ENCODE measurements around the gene ACTBL2. TPM values are rescaled to one million over a fixed set of nuclear protein-coding genes. Genes with fewer than 3 reads are reported as not detected.

Gene ACTBL2
- total RNA-seq, 1 donor from 2014 or later = not detected

DNA sequence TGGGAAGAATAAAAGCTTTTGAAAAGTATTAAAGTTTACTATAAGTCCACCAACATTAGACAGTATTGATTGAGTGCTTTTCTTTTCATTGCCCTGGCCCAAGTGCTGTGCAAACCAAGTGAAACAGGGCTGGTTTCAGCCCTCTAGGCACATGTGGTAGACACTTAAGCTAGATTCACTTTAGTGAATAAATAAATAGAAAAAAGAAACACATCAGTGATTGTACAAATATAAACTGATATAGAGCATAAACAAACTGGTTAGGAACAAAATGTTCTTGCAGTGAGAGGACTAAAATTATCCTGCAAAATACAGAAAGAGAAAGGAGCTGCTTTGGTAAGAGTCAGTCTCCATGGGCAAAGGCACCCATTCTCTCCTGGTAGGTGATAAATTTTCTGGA is 29.7 kb downstream of the ACTBL2 start:
- Histone ChIP-seq H3K4me1 (peaks cover 16% of the 10 kb centered on the region), H3K27me3 (no peaks in the 10 kb centered on the region), H3K36me3 (no peaks in the 10 kb centered on the region), H3K4me3 (no peak overlapping the region), H3K27ac (peak overlapping the region; percentile 27), H3K9me3 (no peaks in the 10 kb centered on the region)
- TF ChIP-seq POLR2AphosphoS5 (IDR thresholded peaks at IDR 0.05; ENCODE audit: insufficient read depth in 1 of 2, low read depth in 1 of 2) (no peak), POLR2A (IDR thresholded peaks at IDR 0.05) (no peak)
- TF ChIP-seq, protein P1, sequence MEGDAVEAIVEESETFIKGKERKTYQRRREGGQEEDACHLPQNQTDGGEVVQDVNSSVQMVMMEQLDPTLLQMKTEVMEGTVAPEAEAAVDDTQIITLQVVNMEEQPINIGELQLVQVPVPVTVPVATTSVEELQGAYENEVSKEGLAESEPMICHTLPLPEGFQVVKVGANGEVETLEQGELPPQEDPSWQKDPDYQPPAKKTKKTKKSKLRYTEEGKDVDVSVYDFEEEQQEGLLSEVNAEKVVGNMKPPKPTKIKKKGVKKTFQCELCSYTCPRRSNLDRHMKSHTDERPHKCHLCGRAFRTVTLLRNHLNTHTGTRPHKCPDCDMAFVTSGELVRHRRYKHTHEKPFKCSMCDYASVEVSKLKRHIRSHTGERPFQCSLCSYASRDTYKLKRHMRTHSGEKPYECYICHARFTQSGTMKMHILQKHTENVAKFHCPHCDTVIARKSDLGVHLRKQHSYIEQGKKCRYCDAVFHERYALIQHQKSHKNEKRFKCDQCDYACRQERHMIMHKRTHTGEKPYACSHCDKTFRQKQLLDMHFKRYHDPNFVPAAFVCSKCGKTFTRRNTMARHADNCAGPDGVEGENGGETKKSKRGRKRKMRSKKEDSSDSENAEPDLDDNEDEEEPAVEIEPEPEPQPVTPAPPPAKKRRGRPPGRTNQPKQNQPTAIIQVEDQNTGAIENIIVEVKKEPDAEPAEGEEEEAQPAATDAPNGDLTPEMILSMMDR (IDR thresholded peaks at IDR 0.05) = no peak
- intact Hi-C loops (cut with DNase I) = no loop called here
- DNase-seq (ENCODE audit: extremely low spot score in 2 of 2) = no peak

DNA sequence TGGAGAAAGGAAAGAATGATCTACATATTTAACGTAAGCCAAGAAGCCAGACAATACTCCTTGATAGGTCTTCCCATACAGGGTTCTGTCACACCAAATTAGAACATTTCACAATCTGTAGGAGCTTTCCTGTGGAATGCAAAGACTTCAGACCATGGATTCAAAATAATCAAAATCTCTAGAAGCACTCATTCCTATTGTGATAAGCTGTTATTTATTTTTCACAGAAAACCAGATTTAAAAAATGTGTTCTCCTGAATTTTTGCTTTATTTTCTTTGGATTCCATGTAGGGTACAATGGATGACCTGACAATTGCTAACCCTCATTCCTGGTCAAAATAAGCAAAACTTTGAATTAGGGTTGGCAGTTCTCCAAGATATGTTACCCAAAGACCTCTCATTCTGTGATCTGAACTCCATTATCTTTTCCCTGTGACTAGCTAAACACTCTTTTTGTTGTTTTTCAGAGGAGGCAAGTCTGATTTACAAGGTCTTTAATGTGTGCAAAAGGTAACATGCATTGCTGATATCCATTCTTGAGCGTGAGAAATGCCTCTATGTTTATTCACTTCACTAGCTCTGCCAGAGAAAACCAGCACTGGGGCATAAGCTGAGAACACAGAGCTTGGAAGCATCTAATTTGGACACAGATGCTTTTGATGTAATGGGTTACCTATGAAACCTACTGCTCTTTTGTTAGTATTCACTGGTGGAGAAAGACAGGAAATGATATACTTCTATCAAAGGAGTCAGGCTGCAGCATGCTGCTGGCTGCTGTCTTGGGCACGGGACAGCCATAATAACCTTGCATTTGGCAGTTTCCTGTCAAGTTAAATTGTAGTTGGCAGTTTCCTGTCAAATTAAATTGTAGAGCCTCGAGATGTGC is 31.4 kb downstream of the ACTBL2 start:
- no peak overlapping the region for H3K27ac ChIP-seq
- no peaks in the 10 kb centered on the region for H3K36me3 ChIP-seq
- DNase-seq (ENCODE audit: extremely low spot score in 2 of 2) = no peak
- no peaks in the 10 kb centered on the region for H3K9me3 ChIP-seq
- intact Hi-C loops (cut with DNase I) = no loop called here
- peaks cover 16% of the 10 kb centered on the region for H3K4me1 ChIP-seq
- TF ChIP-seq, protein P1 (IDR thresholded peaks at IDR 0.05) = no peak
- TF ChIP-seq POLR2AphosphoS5 (IDR thresholded peaks at IDR 0.05; ENCODE audit: insufficient read depth in 1 of 2, low read depth in 1 of 2) (no peak), POLR2A (IDR thresholded peaks at IDR 0.05) (no peak)
- no peaks in the 10 kb centered on the region for H3K27me3 ChIP-seq
- no peak overlapping the region for H3K4me3 ChIP-seq

DNA sequence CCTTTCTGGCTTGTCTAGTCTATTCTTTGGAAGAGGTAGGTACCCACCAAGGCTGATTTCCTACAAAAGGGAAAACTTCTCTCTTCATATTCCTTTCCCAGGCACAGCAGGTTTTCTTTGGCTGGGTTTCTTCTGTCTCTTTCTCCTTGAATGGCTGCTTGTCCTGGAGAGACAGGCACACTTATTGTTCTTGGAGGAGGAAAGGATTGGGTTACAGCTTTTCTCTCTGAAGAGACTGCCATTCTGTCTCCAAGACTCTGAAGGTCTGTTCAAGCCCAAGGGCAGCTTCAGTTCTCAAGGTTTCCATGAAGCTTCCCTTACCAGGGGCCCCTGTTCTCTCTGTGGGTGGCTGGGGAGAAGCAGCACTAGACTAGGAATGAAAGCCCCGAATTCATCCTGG is 33.9 kb downstream of the ACTBL2 start:
- Histone ChIP-seq H3K4me3 (no peak overlapping the region), H3K27ac (no peak overlapping the region), H3K9me3 (no peaks in the 10 kb centered on the region), H3K27me3 (no peaks in the 10 kb centered on the region), H3K4me1 (peaks cover 16% of the 10 kb centered on the region), H3K36me3 (no peaks in the 10 kb centered on the region)
- intact Hi-C loops (cut with DNase I) = no loop called here
- no peak for DNase-seq (ENCODE audit: extremely low spot score in 2 of 2)
- TF ChIP-seq, protein P1 (IDR thresholded peaks at IDR 0.05) = no peak
- no peak for TF ChIP-seq POLR2AphosphoS5 (IDR thresholded peaks at IDR 0.05; ENCODE audit: insufficient read depth in 1 of 2, low read depth in 1 of 2)
- no peak for TF ChIP-seq POLR2A (IDR thresholded peaks at IDR 0.05)

DNA sequence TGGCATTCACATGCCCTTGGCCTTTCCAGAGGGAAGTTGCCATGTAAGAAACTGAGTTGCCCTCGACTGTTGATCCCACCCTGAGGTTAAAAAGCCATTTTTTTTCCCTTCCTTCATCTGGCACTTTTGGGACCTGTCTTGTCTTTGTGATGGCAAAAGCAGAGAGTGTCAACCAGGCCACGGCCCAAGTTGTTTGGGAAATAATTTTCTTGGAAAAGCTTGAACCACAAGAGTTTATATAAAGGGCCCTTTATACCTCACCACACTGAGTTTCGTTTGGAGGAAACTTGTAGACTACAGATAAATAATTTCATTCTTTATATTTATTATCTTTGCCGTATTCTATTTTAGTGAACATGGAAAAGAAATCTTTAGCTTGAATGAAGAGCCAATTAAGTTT is 34.3 kb downstream of the ACTBL2 start:
- TF ChIP-seq POLR2AphosphoS5 (IDR thresholded peaks at IDR 0.05; ENCODE audit: insufficient read depth in 1 of 2, low read depth in 1 of 2) = no peak
- no peak for TF ChIP-seq POLR2A (IDR thresholded peaks at IDR 0.05)
- TF ChIP-seq, protein P1 (IDR thresholded peaks at IDR 0.05) = no peak
- H3K27ac ChIP-seq = no peak overlapping the region

DNA sequence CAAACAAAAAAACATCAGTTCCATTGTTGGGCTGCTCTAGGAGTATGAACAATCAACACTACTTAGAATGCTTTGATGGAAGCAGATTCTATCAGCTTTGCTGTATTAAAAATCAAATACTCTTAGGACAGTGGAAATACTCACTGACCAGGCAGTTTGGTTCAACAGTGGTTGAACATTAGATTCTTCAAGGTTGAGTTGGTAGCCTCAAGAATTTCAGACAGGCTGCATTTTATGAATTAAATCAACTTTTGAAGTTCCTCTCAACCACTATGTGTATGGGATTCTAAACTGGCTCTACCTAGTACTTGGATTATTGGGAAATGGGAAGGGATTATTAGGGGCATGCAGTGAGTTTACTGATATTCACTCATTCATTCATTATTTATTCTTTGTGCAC is 35.0 kb downstream of the ACTBL2 start:
- DNase-seq (ENCODE audit: extremely low spot score in 2 of 2) = no peak
- H3K27ac ChIP-seq = no peak overlapping the region
- peaks cover 16% of the 10 kb centered on the region for H3K4me1 ChIP-seq
- no peak overlapping the region for H3K4me3 ChIP-seq
- H3K36me3 ChIP-seq = no peaks in the 10 kb centered on the region
- H3K9me3 ChIP-seq = no peaks in the 10 kb centered on the region
- H3K27me3 ChIP-seq = no peaks in the 10 kb centered on the region
- intact Hi-C loops (cut with DNase I) = no loop called here
- TF ChIP-seq POLR2AphosphoS5 (IDR thresholded peaks at IDR 0.05; ENCODE audit: insufficient read depth in 1 of 2, low read depth in 1 of 2) = no peak
- TF ChIP-seq, protein P1 (IDR thresholded peaks at IDR 0.05) = no peak

More for the DNA sequence above, 34.3 kb downstream of the ACTBL2 start:
- DNase-seq (ENCODE audit: extremely low spot score in 2 of 2) = no peak
- Histone ChIP-seq H3K36me3 (no peaks in the 10 kb centered on the region), H3K27me3 (no peaks in the 10 kb centered on the region), H3K4me3 (no peak overlapping the region), H3K9me3 (no peaks in the 10 kb centered on the region), H3K4me1 (peaks cover 16% of the 10 kb centered on the region)
- intact Hi-C loops (cut with DNase I) = no loop called here

Measured in vagina (tissue), 2 donors.